Left ventricle myocardium superior (tissue), 1 donor: ENCODE results near the gene BGLAP. TPM values are rescaled to one million over a fixed set of nuclear protein-coding genes. Genes with fewer than 3 reads are reported as not detected.

ENCODE experiments used
- ATAC-seq: fragments of 200-7000 bp; cut with Tn5 transposase; one replicate; pipeline ENCODE4 v1.9.1; 2020; ENCODE audit warnings: mild to moderate bottlenecking, moderate library complexity
- DNase-seq: peaks from one replicate; pipeline ENCODE4 v3.0.0-alpha.2; 2020
- intact Hi-C: fragments of 100-400 bp; cut with micrococcal nuclease; formaldehyde crosslinking; loops from one replicate; pipeline ENCODE4 v1.11.0; 2022
- total RNA-seq: library from RNA; stranded (reverse); fragmentation: NEBNext Ultra II Directional; extraction: Animal tissue kit (Norgen Biotek cat#: 25700); gene quantifications from one replicate; pipeline ENCODE4 v1.2.1, GENCODE V29; 2021
- donor health status: DM: no; HTN: yes; CAD: no; lungs with severe emphysema.

The BGLAP gene
- total RNA-seq, 1 donor from 2014 or later, result 1.1 TPM

- ATAC-seq, result peak; percentile 39
- DNase-seq, result peak; percentile 49
- intact Hi-C loops, result no loop called here
These were observed 5.7 kb downstream of the BGLAP start, which contains the start of gene PAQR6 for GRCh38 chr1:156247460-156248322. Gene PAQR6, minus strand, starts transcription at chr1:156248056. Its CDS starts 1,325 bp downstream, at chr1:156246731.

GRCh38 chr1:156248323-156248683 is 6.3 kb downstream of the BGLAP start:
- intact Hi-C loops, result no loop called here
- ATAC-seq (no peak), DNase-seq (no peak)

- ATAC-seq (no peak), DNase-seq (no peak)
- intact Hi-C loops, result no loop called here
These were observed 7.6 kb downstream of the BGLAP start for GRCh38 chr1:156249593-156249992.

- intact Hi-C loops, result no loop called here
- ATAC-seq (peak; percentile 30), DNase-seq (no peak)
These were observed 9.5 kb downstream of the BGLAP start for GRCh38 chr1:156251527-156251926.

- intact Hi-C loops, result no loop called here
- ATAC-seq (no peak), DNase-seq (no peak)
These were observed 11.7 kb downstream of the BGLAP start for GRCh38 chr1:156253634-156254033.

GRCh38 chr1:156257711-156258110 is 15.7 kb downstream of the BGLAP start:
- no peak for DNase-seq
- no peak for ATAC-seq
- intact Hi-C loops, result no loop called here

GRCh38 chr1:156258859-156259258 is 16.9 kb downstream of the BGLAP start:
- ATAC-seq, result no peak
- intact Hi-C loops, result no loop called here
- no peak for DNase-seq

- intact Hi-C loops, result no loop called here
- no peak for DNase-seq
- ATAC-seq, result no peak
These were observed 17.8 kb downstream of the BGLAP start for GRCh38 chr1:156259805-156260204.

- intact Hi-C loops, result no loop called here
- no peak for ATAC-seq
- DNase-seq, result no peak
These were observed 18.9 kb downstream of the BGLAP start for GRCh38 chr1:156260896-156261295.

GRCh38 chr1:156262461-156263287 is 20.7 kb downstream of the BGLAP start:
- DNase-seq (no peak), ATAC-seq (no peak)
- intact Hi-C loops, result no loop called here

GRCh38 chr1:156263288-156263655 is 21.3 kb downstream of the BGLAP start:
- DNase-seq, result no peak
- no peak for ATAC-seq
- intact Hi-C loops, result no loop called here

- no peak for DNase-seq
- intact Hi-C loops, result no loop called here
- peak; percentile 10 for ATAC-seq
These were observed 24.1 kb downstream of the BGLAP start for GRCh38 chr1:156266051-156266450.

GRCh38 chr1:156268336-156268735 is 26.4 kb downstream of the BGLAP start:
- intact Hi-C loops, result no loop called here
- no peak for ATAC-seq
- DNase-seq, result no peak

GRCh38 chr1:156270314-156270713 is 28.3 kb downstream of the BGLAP start:
- ATAC-seq (no peak), DNase-seq (no peak)
- intact Hi-C loops, result no loop called here

GRCh38 chr1:156276532-156276931 is 34.5 kb downstream of the BGLAP start:
- DNase-seq (no peak), ATAC-seq (no peak)
- intact Hi-C loops, result no loop called here

GRCh38 chr1:156276966-156277381 is 35.0 kb downstream of the BGLAP start:
- intact Hi-C loops, result no loop called here
- ATAC-seq (no peak), DNase-seq (no peak)

- intact Hi-C loops, result no loop called here
- DNase-seq (no peak), ATAC-seq (no peak)
These were observed 37.9 kb downstream of the BGLAP start for GRCh38 chr1:156279837-156280236.

GRCh38 chr1:156281281-156281680 is 39.3 kb downstream of the BGLAP start:
- ATAC-seq, result peak; percentile 82
- intact Hi-C loops, result no loop called here
- peak; percentile 77 for DNase-seq

- intact Hi-C loops, result no loop called here
- ATAC-seq (peak; percentile 7), DNase-seq (no peak)
These were observed 39.9 kb downstream of the BGLAP start for GRCh38 chr1:156281693-156282478.
